Esophagus muscularis mucosa (tissue), 3 donors: Measurements from ENCODE around the gene PTPRT.

Source experiments
- CTCF ChIP-seq, 3 experiments: fragments of 200-600 bp in 2 of 3; fragments of 450-650 bp in 1 of 3; sonication (generic) in 2 of 3; IDR thresholded peaks; one replicate each; pipeline ENCODE4 v1.5.1; 2017 to 2019; ENCODE audit warnings: antibody characterized with exemption in 3 of 3, mild to moderate bottlenecking in 2 of 3, moderate library complexity in 1 of 3
- POLR2A ChIP-seq: fragments of 450-650 bp; IDR thresholded peaks from one replicate; pipeline ENCODE4 v1.6.1; 2017; ENCODE audit warnings: antibody characterized with exemption, moderate library complexity, mild to moderate bottlenecking, low read depth
- POLR2AphosphoS5 ChIP-seq, 2 donors: sonication (generic); formaldehyde crosslinking; IDR thresholded peaks; one replicate each; pipeline ENCODE4 v1.6.1; 2017; ENCODE audit warnings: antibody characterized with exemption in 2 of 2

GRCh38 chr20:42134265-42135098 is 1055.2 kb downstream of the PTPRT start:
- no peak for TF ChIP-seq CTCF (IDR thresholded peaks at IDR 0.05)
- TF ChIP-seq POLR2AphosphoS5 (IDR thresholded peaks at IDR 0.05), result no peak
- TF ChIP-seq POLR2A, result no peak
